OCI-LY3 (cell line): ENCODE results near the gene VSIG4.

ENCODE experiments used
- H2AFZ ChIP-seq: fragments of 200-600, 300-600 bp; shearing (Covaris generic); 2 replicates; pipeline ENCODE4 v1.6.0; 2014; ENCODE audit warnings: antibody characterized with exemption, low read depth, low read length
- H3K27ac ChIP-seq: fragments of 200-600, 300-600 bp; sonication (generic); 2 replicates; pipeline ENCODE4 v1.5.1; 2014; ENCODE audit warnings: mild to moderate bottlenecking, low read length, moderate library complexity, mixed read lengths
- H3K27me3 ChIP-seq: fragments of 200-600, 300-600 bp; sonication (generic); 2 replicates; pipeline ENCODE4 v1.6.1; 2014; ENCODE audit warnings: low read depth, low read length, mixed read lengths
- H3K36me3 ChIP-seq: fragments of 200-600, 300-600 bp; sonication (generic); replicated peaks from 2 replicates; pipeline ENCODE3; 2014; ENCODE audit warnings: low read depth, low read length, mixed read lengths
- H3K4me1 ChIP-seq: fragments of 300-600, 200-600 bp; sonication (generic); 2 replicates; pipeline ENCODE4 v1.6.1; 2014; ENCODE audit warnings: low read length, mixed read lengths
- H3K4me2 ChIP-seq: fragments of 200-600, 300-600 bp; sonication (generic); 2 replicates; pipeline ENCODE4 v1.6.1; 2014; ENCODE audit warnings: low read length, mixed read lengths
- H3K4me3 ChIP-seq: fragments of 300-600, 200-600 bp; sonication (generic); 2 replicates; pipeline ENCODE4 v1.5.1; 2014; ENCODE audit warnings: antibody characterized with exemption, mild to moderate bottlenecking, low read length, moderate library complexity
- H3K79me2 ChIP-seq: fragments of 300-600, 200-600 bp; shearing (Covaris generic); 2 replicates; pipeline ENCODE4 v1.6.1; 2014; ENCODE audit warnings: mild to moderate bottlenecking, low read length, mixed read lengths
- H3K9ac ChIP-seq: fragments of 300-600, 200-600 bp; shearing (Covaris generic); 2 replicates; pipeline ENCODE4 v1.6.0; 2014; ENCODE audit warnings: mild to moderate bottlenecking, low read length, moderate library complexity
- H3K9me3 ChIP-seq: fragments of 200-600, 300-600 bp; shearing (Covaris generic); 2 replicates; pipeline ENCODE4 v1.6.1; 2014; ENCODE audit warnings: low read length, mixed read lengths; ENCODE audit not compliant: insufficient read depth
- H4K20me1 ChIP-seq: fragments of 200-600, 300-600 bp; sonication (generic); 2 replicates; pipeline ENCODE4 v1.6.1; 2016; ENCODE audit warnings: low read length, mixed read lengths; ENCODE audit not compliant: insufficient read depth
- EZH2phosphoT487 ChIP-seq: fragments of 200-600 bp; shearing (Covaris generic); IDR thresholded peaks from 2 replicates; pipeline ENCODE4 v1.6.1; 2018; ENCODE audit warnings: antibody characterized with exemption, mixed run types, low read depth
- TF ChIP-seq, protein P1 (sequence below): fragments of 200-600, 300-600 bp; sonication (generic); IDR thresholded peaks from 2 replicates; pipeline ENCODE4 v1.5.1; 2014; ENCODE audit warnings: antibody characterized with exemption, low read length, low read depth

VSIG4 gene

DNA sequence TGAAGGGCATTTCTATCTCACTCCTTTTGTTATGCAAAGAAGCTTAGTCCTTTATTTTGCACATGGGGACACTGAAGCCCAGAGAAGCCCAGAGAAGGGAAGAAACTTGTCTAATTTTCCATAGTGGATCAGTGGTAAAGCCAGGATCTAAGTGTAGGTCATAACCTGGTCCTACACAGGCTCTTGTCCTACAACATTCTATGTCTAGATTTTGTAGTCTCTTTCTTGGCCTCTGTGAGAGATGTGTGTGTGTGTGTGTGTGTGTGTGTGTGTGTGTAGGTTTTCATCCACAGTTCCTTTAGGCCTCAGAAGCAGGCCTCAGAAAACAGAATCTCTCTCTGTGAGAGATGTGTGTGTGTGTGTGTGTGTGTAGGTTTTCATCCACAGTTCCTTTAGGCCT lies 38.3 kb downstream of the VSIG4 start:
- Histone ChIP-seq H3K9ac (no peak overlapping the region), H3K79me2 (no peaks in the 10 kb centered on the region)
- TF ChIP-seq EZH2phosphoT487: no peak
- TF ChIP-seq, protein P1, sequence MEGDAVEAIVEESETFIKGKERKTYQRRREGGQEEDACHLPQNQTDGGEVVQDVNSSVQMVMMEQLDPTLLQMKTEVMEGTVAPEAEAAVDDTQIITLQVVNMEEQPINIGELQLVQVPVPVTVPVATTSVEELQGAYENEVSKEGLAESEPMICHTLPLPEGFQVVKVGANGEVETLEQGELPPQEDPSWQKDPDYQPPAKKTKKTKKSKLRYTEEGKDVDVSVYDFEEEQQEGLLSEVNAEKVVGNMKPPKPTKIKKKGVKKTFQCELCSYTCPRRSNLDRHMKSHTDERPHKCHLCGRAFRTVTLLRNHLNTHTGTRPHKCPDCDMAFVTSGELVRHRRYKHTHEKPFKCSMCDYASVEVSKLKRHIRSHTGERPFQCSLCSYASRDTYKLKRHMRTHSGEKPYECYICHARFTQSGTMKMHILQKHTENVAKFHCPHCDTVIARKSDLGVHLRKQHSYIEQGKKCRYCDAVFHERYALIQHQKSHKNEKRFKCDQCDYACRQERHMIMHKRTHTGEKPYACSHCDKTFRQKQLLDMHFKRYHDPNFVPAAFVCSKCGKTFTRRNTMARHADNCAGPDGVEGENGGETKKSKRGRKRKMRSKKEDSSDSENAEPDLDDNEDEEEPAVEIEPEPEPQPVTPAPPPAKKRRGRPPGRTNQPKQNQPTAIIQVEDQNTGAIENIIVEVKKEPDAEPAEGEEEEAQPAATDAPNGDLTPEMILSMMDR: no peak

GRCh38 chrX:66000628-66001272 lies 39.1 kb downstream of the VSIG4 start:
- Histone ChIP-seq H3K9me3 (no peaks in the 10 kb centered on the region), H3K27me3 (no peaks in the 10 kb centered on the region), H3K4me2 (no peak overlapping the region), H3K9ac (no peak overlapping the region), H4K20me1 (no peaks in the 10 kb centered on the region), H3K79me2 (no peaks in the 10 kb centered on the region), H3K36me3 (no peaks in the 10 kb centered on the region), H2AFZ (no peak overlapping the region), H3K4me3 (no peak overlapping the region), H3K27ac (no peak overlapping the region), H3K4me1 (peaks cover 23% of the 10 kb centered on the region)
- TF ChIP-seq, protein P1: no peak
- TF ChIP-seq EZH2phosphoT487: no peak

More for the DNA sequence above, 38.3 kb downstream of the VSIG4 start:
- no peak overlapping the region for H3K4me2 ChIP-seq
- H3K9me3 ChIP-seq: no peaks in the 10 kb centered on the region
- no peak overlapping the region for H3K27ac ChIP-seq
- H3K27me3 ChIP-seq: no peaks in the 10 kb centered on the region
- no peaks in the 10 kb centered on the region for H3K36me3 ChIP-seq
- H2AFZ ChIP-seq: no peak overlapping the region
- H3K4me3 ChIP-seq: no peak overlapping the region
- peaks cover 26% of the 10 kb centered on the region for H3K4me1 ChIP-seq
- H4K20me1 ChIP-seq: no peaks in the 10 kb centered on the region

DNA sequence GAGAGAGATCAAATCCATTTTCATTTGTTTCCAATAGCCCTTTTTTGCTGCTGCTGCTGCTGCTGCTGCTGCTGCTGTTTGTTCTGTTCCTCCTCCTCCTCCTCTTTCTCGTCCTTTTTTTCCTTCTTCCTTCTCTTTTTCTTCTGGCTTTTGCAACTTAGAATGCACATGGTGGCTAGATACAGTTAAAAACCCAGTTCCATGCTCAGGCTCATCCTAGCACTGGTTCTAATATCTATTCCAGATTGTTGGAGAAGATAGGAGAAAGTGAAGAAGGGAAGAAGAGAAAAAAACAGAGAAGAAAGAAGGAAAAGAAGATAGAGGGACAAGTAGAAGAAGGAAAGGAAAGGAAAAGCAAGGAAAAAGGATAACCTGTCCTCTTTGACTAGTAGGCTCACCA lies 39.7 kb downstream of the VSIG4 start:
- H3K79me2 ChIP-seq: no peaks in the 10 kb centered on the region
- peaks cover 17% of the 10 kb centered on the region for H3K4me1 ChIP-seq
- no peak overlapping the region for H3K4me2 ChIP-seq
- TF ChIP-seq, protein P1: no peak
- H3K27ac ChIP-seq: no peak overlapping the region
- no peaks in the 10 kb centered on the region for H3K36me3 ChIP-seq
- H4K20me1 ChIP-seq: no peaks in the 10 kb centered on the region
- H3K9ac ChIP-seq: no peak overlapping the region
- H3K27me3 ChIP-seq: no peaks in the 10 kb centered on the region
- no peak overlapping the region for H3K4me3 ChIP-seq
- no peaks in the 10 kb centered on the region for H3K9me3 ChIP-seq
- no peak overlapping the region for H2AFZ ChIP-seq

DNA sequence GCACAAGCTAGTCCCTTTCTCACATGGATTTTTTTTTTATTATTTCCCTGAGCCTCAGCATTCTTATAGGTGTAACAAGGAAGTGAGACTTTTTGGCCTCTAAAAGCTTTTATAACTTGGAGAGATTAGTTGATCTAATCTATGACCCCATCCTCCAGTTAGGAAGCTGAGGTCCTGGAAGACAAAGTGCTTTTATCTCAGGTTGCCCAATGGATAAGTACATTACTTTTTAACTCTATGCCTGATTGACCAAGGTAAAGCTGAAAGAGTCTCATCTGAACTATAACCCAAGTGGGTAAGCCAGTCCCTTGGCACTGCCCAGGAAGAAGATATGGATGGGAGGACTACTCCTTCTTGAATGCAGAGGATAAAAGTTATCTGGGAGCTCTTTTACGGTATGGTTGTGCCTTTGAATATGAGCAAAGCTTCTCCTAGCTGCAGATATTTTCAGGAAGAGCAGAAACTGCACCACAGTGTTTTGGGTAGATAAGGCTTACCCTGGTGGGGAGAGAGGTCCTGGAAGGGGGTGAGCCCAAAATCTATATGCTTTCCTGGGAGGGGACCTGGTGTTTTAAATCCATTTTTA lies 40.2 kb downstream of the VSIG4 start:
- no peak overlapping the region for H3K27ac ChIP-seq
- H3K79me2 ChIP-seq: no peaks in the 10 kb centered on the region
- H3K9ac ChIP-seq: no peak overlapping the region
- H3K9me3 ChIP-seq: no peaks in the 10 kb centered on the region
- H3K4me3 ChIP-seq: no peak overlapping the region
- TF ChIP-seq EZH2phosphoT487: no peak
- TF ChIP-seq, protein P1: no peak
- H3K4me2 ChIP-seq: no peak overlapping the region
- H4K20me1 ChIP-seq: no peaks in the 10 kb centered on the region
- no peaks in the 10 kb centered on the region for H3K36me3 ChIP-seq
- H3K27me3 ChIP-seq: no peaks in the 10 kb centered on the region
- peaks cover 12% of the 10 kb centered on the region for H3K4me1 ChIP-seq
- H2AFZ ChIP-seq: no peak overlapping the region
